ENCODE results near the gene CLDN18.
A peak's percentile ranks its signal among the peaks of the same experiment; 100 is the strongest.

The CLDN18 gene

GRCh38 chr3:138062626-138063025, 52.7 kb downstream of the CLDN18 start:
- no peak for DNase-seq (ENCODE audit: low read depth)

GRCh38 chr3:138063416-138063815, 53.5 kb downstream of the CLDN18 start:
- DNase-seq (ENCODE audit: low read depth), result no peak

- DNase-seq (ENCODE audit: low read depth), result no peak
Measured at GRCh38 chr3:138065949-138066348, 56.0 kb downstream of the CLDN18 start.

DNA sequence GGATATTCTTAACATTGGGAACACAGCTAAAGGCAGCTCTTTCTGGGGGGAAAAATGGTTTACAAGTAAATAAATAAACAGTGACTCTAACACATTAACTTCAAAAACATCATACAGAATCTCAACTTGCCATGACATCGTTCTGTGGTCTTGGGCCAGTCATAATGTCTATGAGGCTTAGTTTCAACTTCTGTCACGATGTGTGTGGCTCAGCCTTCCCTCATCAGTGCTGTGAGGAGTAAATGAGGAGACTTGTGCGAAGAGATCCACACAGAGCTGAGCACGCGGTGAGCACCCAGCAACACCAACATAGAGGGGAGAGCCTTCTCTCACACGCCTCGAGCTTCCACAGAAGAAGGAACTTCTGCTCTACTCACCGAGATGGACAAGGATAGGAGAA, 56.4 kb downstream of the CLDN18 start:
- no peak for DNase-seq (ENCODE audit: low read depth)

- no peak for DNase-seq (ENCODE audit: low read depth)
Measured at GRCh38 chr3:138066972-138067371, 57.0 kb downstream of the CLDN18 start.

GRCh38 chr3:138068046-138068445, 58.1 kb downstream of the CLDN18 start:
- DNase-seq (ENCODE audit: low read depth), result no peak

DNA sequence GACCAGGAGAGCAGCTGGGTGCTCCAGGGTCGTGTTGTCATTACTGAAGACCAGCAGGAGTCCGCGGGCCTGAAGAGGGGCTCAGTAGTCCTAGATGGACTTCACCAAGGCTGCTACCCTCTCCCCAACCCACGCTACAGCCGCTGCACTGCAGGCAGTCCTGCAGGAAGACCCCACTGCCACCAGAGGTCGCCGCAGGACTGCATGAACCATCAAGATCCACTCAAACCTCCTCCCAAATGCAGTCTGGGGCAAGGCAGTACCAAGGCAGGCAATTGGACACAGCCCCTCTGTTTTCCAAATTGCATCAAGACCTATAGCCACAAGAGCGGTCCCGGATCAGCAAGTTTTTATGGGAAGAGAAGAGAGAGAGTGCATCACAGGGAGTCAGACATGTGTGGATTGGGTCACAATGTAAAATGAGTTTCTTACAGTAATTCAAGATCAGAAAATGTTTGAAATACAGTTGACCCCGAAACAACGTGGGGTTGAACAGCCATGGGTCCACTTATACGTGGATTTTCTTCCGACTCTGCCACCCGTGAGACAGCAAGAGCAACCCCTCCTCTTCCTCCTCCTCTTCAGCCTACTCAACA, 58.7 kb downstream of the CLDN18 start:
- peak; percentile 52 for DNase-seq (ENCODE audit: low read depth)

- DNase-seq (ENCODE audit: low read depth), result no peak
Measured at GRCh38 chr3:138070006-138070405, 60.0 kb downstream of the CLDN18 start.

GRCh38 chr3:138072796-138073195, 62.8 kb downstream of the CLDN18 start:
- DNase-seq (ENCODE audit: low read depth), result no peak

DNA sequence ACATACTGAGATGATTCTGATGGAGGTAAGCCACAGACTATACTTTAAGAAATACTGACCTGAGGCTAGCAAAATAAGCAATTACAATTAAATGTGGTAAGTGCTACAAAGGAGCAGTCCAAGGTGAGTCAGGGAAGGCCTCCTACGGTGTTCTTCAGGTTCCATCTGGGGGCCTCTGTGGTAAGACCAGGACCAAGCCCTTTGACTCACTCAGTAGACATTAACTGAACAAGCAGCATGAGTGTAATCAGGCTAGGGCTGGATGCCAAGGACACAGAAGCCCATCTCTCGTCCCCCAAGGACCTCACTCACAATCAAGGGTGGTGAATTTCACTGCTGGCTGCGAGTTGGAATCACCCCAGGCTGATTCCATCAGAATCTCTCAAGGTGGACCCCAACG, 68.1 kb downstream of the CLDN18 start:
- no peak for DNase-seq (ENCODE audit: low read depth)

GRCh38 chr3:138078901-138079344, 69.0 kb downstream of the CLDN18 start:
- DNase-seq (ENCODE audit: low read depth), result no peak

GRCh38 chr3:138079901-138080300, 69.9 kb downstream of the CLDN18 start:
- no peak for DNase-seq (ENCODE audit: low read depth)

- no peak for DNase-seq (ENCODE audit: low read depth)
Measured at GRCh38 chr3:138081371-138082084, 71.6 kb downstream of the CLDN18 start.

- no peak for DNase-seq (ENCODE audit: low read depth)
Measured at GRCh38 chr3:138082085-138082991, 72.4 kb downstream of the CLDN18 start.

- DNase-seq (ENCODE audit: low read depth), result no peak
Measured at GRCh38 chr3:138082992-138083386, 73.0 kb downstream of the CLDN18 start.

All from activated gamma-delta T cell treated with anti-CD3 and anti-CD28 coated beads, Interleukin-2, amount 50 U/mL, for 16 hours (primary cell).